GM12801 (cell line): ENCODE results near the gene REV3L.

Experiments used
- CTCF ChIP-seq: IDR thresholded peaks from one replicate; pipeline ENCODE4 v1.5.1; 2011; ENCODE audit warnings: control low read depth; ENCODE audit not compliant: insufficient read length; ENCODE audit errors: extremely low read depth

The REV3L gene

GRCh38 chr6:111258010-111258409 lies 225.0 kb downstream of the REV3L start:
- no peak for TF ChIP-seq CTCF

GRCh38 chr6:111256646-111257045 lies 226.4 kb downstream of the REV3L start:
- no peak for TF ChIP-seq CTCF

- no peak for TF ChIP-seq CTCF
Observed at GRCh38 chr6:111254779-111255166, 228.2 kb downstream of the REV3L start.

GRCh38 chr6:111254004-111254778 lies 228.8 kb downstream of the REV3L start:
- TF ChIP-seq CTCF = no peak

- TF ChIP-seq CTCF = no peak
Observed at GRCh38 chr6:111252726-111253125, 230.3 kb downstream of the REV3L start.

- TF ChIP-seq CTCF = no peak
Observed at GRCh38 chr6:111250791-111251354, 232.1 kb downstream of the REV3L start.
